HG03575 (cell line): Measurements from ENCODE around the gene APRT.
"Not testable (repeated sequence)": the region's sequence is repeated elsewhere in the genome, so short reads cannot be mapped to it uniquely, and the experiment has no call there.

Experiments
- ATAC-seq: cut with Tn5 transposase; IDR thresholded peaks from one replicate; pipeline ENCODE4 v1.9.1; 2021; ENCODE audit not compliant: unreplicated experiment, insufficient number of reproducible peaks, low FRiP score; ENCODE audit errors: extremely low read depth

The APRT gene

GRCh38 chr16:88826070-88826840, 14.5 kb upstream of the APRT start:
- no peak for ATAC-seq

- ATAC-seq = no peak
These were observed 13.4 kb upstream of the APRT start for GRCh38 chr16:88825146-88825545.

- ATAC-seq = no peak
These were observed 12.7 kb upstream of the APRT start for GRCh38 chr16:88824256-88825077.

- not testable (repeated sequence) for ATAC-seq
These were observed 11.9 kb upstream of the APRT start for GRCh38 chr16:88823646-88824045.

- no peak for ATAC-seq
These were observed 10.7 kb upstream of the APRT start for GRCh38 chr16:88822281-88823040.

- no peak for ATAC-seq
These were observed 9.6 kb upstream of the APRT start for GRCh38 chr16:88821168-88821850.

GRCh38 chr16:88820385-88821025, 8.8 kb upstream of the APRT start:
- ATAC-seq = no peak

GRCh38 chr16:88819126-88819525, 7.4 kb upstream of the APRT start:
- no peak for ATAC-seq

GRCh38 chr16:88818575-88818874, 6.8 kb upstream of the APRT start:
- ATAC-seq = no peak

- ATAC-seq = no peak
These were observed 6.3 kb upstream of the APRT start for GRCh38 chr16:88817785-88818574.

GRCh38 chr16:88816736-88817535, 5.2 kb upstream of the APRT start:
- ATAC-seq = no peak

- ATAC-seq = no peak
These were observed 4.3 kb upstream of the APRT start for GRCh38 chr16:88815901-88816589.

GRCh38 chr16:88815227-88815626, 3.5 kb upstream of the APRT start:
- no peak for ATAC-seq

GRCh38 chr16:88814144-88814502, 2.4 kb upstream of the APRT start:
- ATAC-seq = no peak

GRCh38 chr16:88813269-88814143, 1.8 kb upstream of the APRT start:
- ATAC-seq = no peak
